Thymus (tissue), 11 donors: ENCODE data around the gene PITPNM3. TPM values are rescaled to one million over a fixed set of nuclear protein-coding genes. Genes with fewer than 3 reads are reported as not detected.

Experiments
- DNase-seq, 9 donors: peaks; one replicate each; pipeline ENCODE4 v3.0.0-alpha.2; 2013; ENCODE audit warnings: low spot score in 9 of 9, low read depth in 6 of 9, missing footprints in 1 of 9
- H3K27ac ChIP-seq, 2 donors: one replicate each; pipeline ENCODE4 v1.5.1; 2013; ENCODE audit warnings: control low read depth in 1 of 2, low read depth in 1 of 2, low read length in 1 of 2, mild to moderate bottlenecking in 1 of 2, moderate library complexity in 1 of 2
- H3K27me3 ChIP-seq, 2 donors: one replicate each; pipeline ENCODE4 v1.5.1; 2013; ENCODE audit warnings: low read length in 1 of 2; ENCODE audit not compliant: control insufficient read depth in 2 of 2, insufficient read depth in 1 of 2
- H3K36me3 ChIP-seq, 2 donors: one replicate each; pipeline ENCODE4 v1.5.1; 2013; ENCODE audit warnings: low read length in 1 of 2, mild to moderate bottlenecking in 1 of 2, moderate library complexity in 1 of 2; ENCODE audit not compliant: control insufficient read depth in 2 of 2, insufficient read depth in 2 of 2
- H3K4me1 ChIP-seq, 2 donors: one replicate each; pipeline ENCODE4 v1.5.1; 2013; ENCODE audit warnings: low read length in 2 of 2; ENCODE audit not compliant: control insufficient read depth in 2 of 2, insufficient read depth in 2 of 2
- H3K4me3 ChIP-seq, 2 donors: one replicate each; pipeline ENCODE4 v1.5.1; 2013; ENCODE audit warnings: low read length in 2 of 2, control low read depth in 1 of 2, mild to moderate bottlenecking in 1 of 2
- H3K9me3 ChIP-seq, 2 donors: one replicate each; pipeline ENCODE4 v1.5.1; 2013; ENCODE audit warnings: low read length in 1 of 2, mild to moderate bottlenecking in 1 of 2; ENCODE audit not compliant: control insufficient read depth in 2 of 2, insufficient read depth in 1 of 2
- WGBS: extraction: QIAGEN DNeasy Blood & Tissue Kit; methylation state at CpG from one replicate; pipeline ENCODE4 v1.1.7; 2013; 5-methylcytosine and 5-hydroxymethylcytosine counted together
- polyA plus RNA-seq: library from polyadenylated mRNA; stranded (reverse); fragments of 200-250 nt; gene quantifications from one replicate; pipeline ENCODE4 v1.2.3, GENCODE V29; 2013
- total RNA-seq: library from RNA; stranded (reverse); fragments of 120-200 nt; gene quantifications from one replicate; pipeline ENCODE4 v1.2.4, GENCODE V29; 2013
- donor health status: healthy.

PITPNM3 gene
- total and polyA plus RNA-seq, 2 donors, result 0.33 to 0.52 TPM

GRCh38 chr17:6430769-6431168 lies 125.6 kb downstream of the PITPNM3 start:
- Histone ChIP-seq H3K36me3 (no peaks in the 10 kb centered on the region), H3K27ac (no peak overlapping the region), H3K9me3 (peaks cover 0 to 4% of the 10 kb centered on the region in 2 donors), H3K27me3 (peaks cover 0 to 15% of the 10 kb centered on the region in 2 donors), H3K4me3 (no peak overlapping the region), H3K4me1 (peaks cover 3 to 12% of the 10 kb centered on the region in 2 donors)
- no peak for DNase-seq

- peaks cover 0 to 23% of the 10 kb centered on the region in 2 donors for H3K27me3 ChIP-seq
- no peak overlapping the region for H3K4me3 ChIP-seq
- peaks cover 3 to 12% of the 10 kb centered on the region in 2 donors for H3K4me1 ChIP-seq
- peaks cover 0 to 4% of the 10 kb centered on the region in 2 donors for H3K9me3 ChIP-seq
- no peak for DNase-seq
- no peaks in the 10 kb centered on the region for H3K36me3 ChIP-seq
- 95% methylated on average over 7 of the region's 7 CpGs for whole genome bisulfite sequencing
- no peak overlapping the region for H3K27ac ChIP-seq
These were observed 127.1 kb downstream of the PITPNM3 start for GRCh38 chr17:6429266-6429665.

- peaks cover 0 to 27% of the 10 kb centered on the region in 2 donors for H3K27me3 ChIP-seq
- H3K36me3 ChIP-seq, result no peaks in the 10 kb centered on the region
- H3K4me3 ChIP-seq, result no peak overlapping the region
- H3K4me1 ChIP-seq, result peaks cover 3 to 12% of the 10 kb centered on the region in 2 donors
- peaks cover 0 to 4% of the 10 kb centered on the region in 2 donors for H3K9me3 ChIP-seq
- H3K27ac ChIP-seq, result no peak overlapping the region
- WGBS, result 91% methylated on average over 17 of the region's 17 CpGs
- no peak for DNase-seq
These were observed 128.0 kb downstream of the PITPNM3 start for GRCh38 chr17:6428207-6428965.

GRCh38 chr17:6427279-6427781 lies 129.0 kb downstream of the PITPNM3 start:
- peak in 3 of 9 donors; percentile 15 to 61 (median 18) for DNase-seq
- no peaks in the 10 kb centered on the region for H3K36me3 ChIP-seq
- peak overlapping the region in 1 of 2 donors; percentile 15 for H3K27ac ChIP-seq
- H3K4me3 ChIP-seq, result no peak overlapping the region
- H3K4me1 ChIP-seq, result peaks cover 3 to 12% of the 10 kb centered on the region in 2 donors
- WGBS, result 25% methylated on average over 7 of the region's 7 CpGs
- H3K9me3 ChIP-seq, result peaks cover 0 to 4% of the 10 kb centered on the region in 2 donors
- H3K27me3 ChIP-seq, result peaks cover 0 to 32% of the 10 kb centered on the region in 2 donors

- H3K4me1 ChIP-seq, result peaks cover 3 to 12% of the 10 kb centered on the region in 2 donors
- H3K4me3 ChIP-seq, result no peak overlapping the region
- WGBS, result 96% methylated on average over 25 of the region's 25 CpGs
- H3K27ac ChIP-seq, result no peak overlapping the region
- H3K27me3 ChIP-seq, result peaks cover 0 to 35% of the 10 kb centered on the region in 2 donors
- no peak for DNase-seq
- H3K9me3 ChIP-seq, result peaks cover 0 to 4% of the 10 kb centered on the region in 2 donors
- no peaks in the 10 kb centered on the region for H3K36me3 ChIP-seq
These were observed 129.8 kb downstream of the PITPNM3 start for GRCh38 chr17:6426356-6427101.

- peaks cover 0 to 41% of the 10 kb centered on the region in 2 donors for H3K27me3 ChIP-seq
- H3K4me1 ChIP-seq, result peaks cover 3 to 12% of the 10 kb centered on the region in 2 donors
- no peak overlapping the region for H3K4me3 ChIP-seq
- DNase-seq, result no peak
- H3K9me3 ChIP-seq, result no peaks in the 10 kb centered on the region
- 89% methylated on average over 18 of the region's 18 CpGs for WGBS
- H3K27ac ChIP-seq, result no peak overlapping the region
- no peaks in the 10 kb centered on the region for H3K36me3 ChIP-seq
These were observed 130.9 kb downstream of the PITPNM3 start for GRCh38 chr17:6425407-6425806.

GRCh38 chr17:6423931-6424330 lies 132.4 kb downstream of the PITPNM3 start:
- Histone ChIP-seq H3K27me3 (peaks cover 0 to 41% of the 10 kb centered on the region in 2 donors), H3K9me3 (no peaks in the 10 kb centered on the region), H3K36me3 (no peaks in the 10 kb centered on the region), H3K4me1 (peaks cover 3 to 12% of the 10 kb centered on the region in 2 donors), H3K4me3 (no peak overlapping the region), H3K27ac (no peak overlapping the region)
- no peak for DNase-seq
- 93% methylated on average over 14 of the region's 14 CpGs for WGBS

- H3K9me3 ChIP-seq, result no peaks in the 10 kb centered on the region
- DNase-seq, result no peak
- H3K27me3 ChIP-seq, result peaks cover 0 to 41% of the 10 kb centered on the region in 2 donors
- no peaks in the 10 kb centered on the region for H3K36me3 ChIP-seq
- H3K4me3 ChIP-seq, result no peak overlapping the region
- 81% methylated on average over 13 of the region's 13 CpGs for WGBS
- H3K27ac ChIP-seq, result no peak overlapping the region
- H3K4me1 ChIP-seq, result peaks cover 2 to 6% of the 10 kb centered on the region in 2 donors
These were observed 133.6 kb downstream of the PITPNM3 start for GRCh38 chr17:6422654-6423241.
